H4 (cell line): ENCODE results near the gene PRPF39. TPM values are rescaled to one million over a fixed set of nuclear protein-coding genes. Genes with fewer than 3 reads are reported as not detected.
"Not testable (repeated sequence)": the region's sequence is repeated elsewhere in the genome, so short reads cannot be mapped to it uniquely, and the experiment has no call there.

Experiments
- DNase-seq: peaks from one replicate; pipeline ENCODE4 v3.0.0-alpha.2; 2015; ENCODE audit warnings: low spot score
- total RNA-seq: library from RNA; depleted of rRNA; stranded (reverse); fragments of >200 nt; shearing (Covaris generic); gene quantifications from 2 replicates; pipeline ENCODE4 v1.2.3, GENCODE V29; 2014; rRNA removed

Gene PRPF39
- total RNA-seq, result 11.5 and 13.7 TPM in 2 replicates

- DNase-seq, result peak; percentile 93
These were observed at the start of gene PRPF39 for GRCh38 chr14:45083976-45084722. TSS of gene PRPF39 (plus strand) at chr14:45084116. CDS start at chr14:45095240, 11,124 bp downstream.

GRCh38 chr14:45034730-45035129 is 49.2 kb upstream of the PRPF39 start:
- DNase-seq, result no peak

GRCh38 chr14:45038256-45038655 is 45.7 kb upstream of the PRPF39 start:
- DNase-seq, result no peak

- no peak for DNase-seq
These were observed 45.1 kb upstream of the PRPF39 start for GRCh38 chr14:45038865-45039264.

- DNase-seq, result no peak
These were observed 44.5 kb upstream of the PRPF39 start for GRCh38 chr14:45039390-45039789.

GRCh38 chr14:45041641-45042040 is 42.3 kb upstream of the PRPF39 start:
- no peak for DNase-seq

- no peak for DNase-seq
These were observed 39.3 kb upstream of the PRPF39 start for GRCh38 chr14:45044638-45045037.

- DNase-seq, result no peak
These were observed 35.5 kb upstream of the PRPF39 start for GRCh38 chr14:45048385-45048784.

GRCh38 chr14:45051180-45051579 is 32.7 kb upstream of the PRPF39 start:
- no peak for DNase-seq

GRCh38 chr14:45051896-45052295 is 32.0 kb upstream of the PRPF39 start:
- DNase-seq, result no peak

GRCh38 chr14:45057349-45057748 is 26.6 kb upstream of the PRPF39 start:
- no peak for DNase-seq

- no peak for DNase-seq
These were observed 26.0 kb upstream of the PRPF39 start for GRCh38 chr14:45057881-45058364.

- DNase-seq, result no peak
These were observed 23.4 kb upstream of the PRPF39 start for GRCh38 chr14:45060551-45060950.

GRCh38 chr14:45065540-45065939 is 18.4 kb upstream of the PRPF39 start:
- DNase-seq, result no peak

GRCh38 chr14:45065956-45066355 is 18.0 kb upstream of the PRPF39 start:
- no peak for DNase-seq

GRCh38 chr14:45066667-45067066 is 17.2 kb upstream of the PRPF39 start:
- DNase-seq, result no peak

- DNase-seq, result no peak
These were observed 15.5 kb upstream of the PRPF39 start for GRCh38 chr14:45068396-45068795.

GRCh38 chr14:45070215-45070614 is 13.7 kb upstream of the PRPF39 start:
- no peak for DNase-seq

- no peak for DNase-seq
These were observed 11.8 kb upstream of the PRPF39 start for GRCh38 chr14:45072126-45072525.

GRCh38 chr14:45073231-45073879 is 10.6 kb upstream of the PRPF39 start:
- no peak for DNase-seq

- DNase-seq, result no peak
These were observed 5.6 kb upstream of the PRPF39 start for GRCh38 chr14:45078323-45078722.

GRCh38 chr14:45080416-45080968 is 3.4 kb upstream of the PRPF39 start:
- not testable (repeated sequence) for DNase-seq

GRCh38 chr14:45081096-45081495 is 2.8 kb upstream of the PRPF39 start:
- DNase-seq, result not testable (repeated sequence)
